Right hindlimb (tissue), 1 donor: ENCODE measurements around the gene ELFN1.

ENCODE experiments used
- DNase-seq: peaks from one replicate; pipeline ENCODE4 v3.0.0-alpha.2; 2018

Gene ELFN1

DNA sequence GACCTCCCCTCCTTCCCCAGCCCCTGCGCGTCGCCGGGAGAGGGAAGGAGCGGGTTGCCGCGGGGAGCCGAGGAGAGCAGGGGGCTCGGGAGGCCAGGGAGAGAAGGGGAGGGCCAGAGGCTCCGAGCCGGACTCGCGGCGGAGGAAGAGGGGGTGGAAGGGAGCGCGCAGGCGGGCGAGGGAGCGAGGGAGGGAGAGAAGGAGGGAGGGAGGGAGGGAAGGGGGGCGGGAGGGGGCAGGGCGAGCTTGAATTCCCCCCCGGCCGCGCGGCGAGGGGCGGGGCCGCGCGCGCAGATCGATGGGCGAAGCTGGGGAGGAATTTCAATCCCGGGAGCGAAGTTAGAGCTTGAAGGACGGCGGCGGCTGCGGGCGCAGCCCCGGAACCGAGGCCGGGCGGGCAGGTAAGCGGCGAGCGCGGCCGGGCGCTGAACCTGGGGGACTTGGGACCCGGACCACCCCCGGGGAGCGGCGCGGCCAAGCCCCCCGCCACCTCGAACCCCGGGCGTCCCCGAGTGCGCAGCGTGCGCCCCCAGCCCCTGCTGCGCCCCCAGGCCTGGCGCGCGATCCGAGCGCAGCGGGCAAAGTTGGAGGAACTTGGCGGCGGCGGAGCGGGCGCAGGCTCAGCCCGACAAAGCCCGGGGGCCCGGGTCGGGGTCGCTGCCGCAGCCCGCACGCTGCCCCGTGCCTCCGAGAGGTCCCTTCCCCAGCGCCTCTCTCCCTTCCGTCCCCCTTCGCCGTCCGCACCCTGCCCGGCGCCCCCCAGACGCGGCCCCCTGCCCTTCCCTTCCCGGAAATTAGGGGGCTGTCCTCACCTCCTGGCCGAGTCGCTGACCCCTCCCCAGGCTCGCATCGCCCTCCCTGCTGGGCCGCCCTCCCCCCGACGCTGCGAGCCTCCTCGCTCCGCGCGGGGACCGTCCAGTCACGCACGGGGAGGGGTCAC, at the start of gene ELFN1:
TSS of gene ELFN1 (plus strand) at position 324 of the 940 bp plus-strand sequence. CDS start 74,320 bp downstream, outside the sequence.
- DNase-seq, result peak; percentile 88

DNA sequence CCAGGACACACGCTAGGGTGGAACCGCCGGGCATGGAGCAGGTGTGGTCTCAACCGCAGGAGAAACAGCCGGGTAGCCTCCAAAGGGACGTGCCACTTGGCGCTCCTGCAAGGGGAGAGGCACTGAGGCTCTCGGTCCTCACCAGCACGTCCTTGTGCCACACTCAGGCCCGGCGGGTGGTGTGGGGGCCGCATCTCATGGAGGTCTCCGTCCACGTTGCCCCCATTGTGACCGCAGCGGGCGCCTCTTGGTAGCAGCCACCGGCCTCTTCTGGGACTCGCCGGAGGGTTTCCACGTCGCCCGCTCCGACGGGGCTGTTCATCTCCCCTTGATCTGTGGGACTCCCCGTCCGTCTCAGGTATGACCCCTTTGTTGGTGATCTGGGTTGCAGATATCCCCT, 49.2 kb upstream of the ELFN1 start:
- no peak for DNase-seq

DNA sequence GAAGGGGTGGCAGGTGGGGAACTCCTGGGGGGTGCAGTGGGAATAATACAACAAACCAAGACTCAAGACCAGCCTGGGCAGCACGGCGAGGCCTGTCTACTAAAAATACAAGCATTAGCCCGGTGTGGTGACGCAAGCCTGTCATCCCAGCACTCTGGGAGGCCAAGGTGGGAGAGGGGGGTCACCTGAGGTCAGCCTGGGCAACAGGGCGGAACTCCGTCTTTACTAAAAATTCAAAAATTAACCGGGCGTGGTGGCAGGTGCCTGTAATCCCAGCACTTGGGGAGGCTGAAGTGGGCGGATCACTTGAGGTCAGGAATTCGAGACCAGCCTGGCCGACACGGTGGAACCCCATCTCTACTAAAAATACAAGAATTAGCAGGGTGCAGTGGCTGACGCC, 48.4 kb upstream of the ELFN1 start:
- no peak for DNase-seq

DNA sequence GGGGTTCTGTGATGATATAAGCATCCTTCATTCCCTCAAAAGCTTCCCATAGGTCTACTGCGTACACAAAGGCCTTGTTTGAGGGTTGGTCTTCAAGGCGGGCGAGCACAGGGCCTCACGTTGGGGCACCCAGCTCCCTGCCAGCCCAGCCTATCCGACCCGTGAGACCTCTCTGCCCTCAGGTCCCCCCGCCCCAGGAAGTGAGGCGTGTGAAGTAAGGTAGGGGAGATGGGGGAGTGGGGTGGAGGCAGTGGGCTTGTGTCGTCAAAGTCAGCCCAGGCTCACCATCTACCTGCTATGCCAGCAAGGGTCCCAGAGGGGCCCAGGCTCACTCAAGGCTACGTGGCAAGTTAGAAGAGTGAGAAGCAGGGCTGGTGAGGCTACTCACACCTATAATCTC, 47.6 kb upstream of the ELFN1 start:
- DNase-seq, result no peak

DNA sequence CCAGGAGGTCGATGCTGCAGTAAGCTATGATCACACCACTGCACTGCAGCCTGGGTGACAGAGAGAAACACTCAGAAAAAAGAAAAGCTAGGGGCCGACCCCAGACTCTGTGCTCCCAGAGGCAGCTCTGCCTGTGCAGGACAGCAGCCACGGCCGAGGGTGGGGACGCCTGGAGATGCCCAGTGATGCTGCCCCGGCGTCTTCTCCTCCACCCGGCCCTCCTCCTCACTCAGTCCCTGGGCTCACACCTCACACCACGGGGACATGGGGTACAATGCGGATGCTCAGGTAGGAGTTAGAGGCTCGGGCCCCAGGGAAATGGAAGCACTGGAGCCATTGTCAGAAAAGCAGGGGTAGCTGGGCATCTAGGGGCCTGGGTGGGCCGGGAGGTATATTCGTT, 46.3 kb upstream of the ELFN1 start:
- DNase-seq, result no peak

DNA sequence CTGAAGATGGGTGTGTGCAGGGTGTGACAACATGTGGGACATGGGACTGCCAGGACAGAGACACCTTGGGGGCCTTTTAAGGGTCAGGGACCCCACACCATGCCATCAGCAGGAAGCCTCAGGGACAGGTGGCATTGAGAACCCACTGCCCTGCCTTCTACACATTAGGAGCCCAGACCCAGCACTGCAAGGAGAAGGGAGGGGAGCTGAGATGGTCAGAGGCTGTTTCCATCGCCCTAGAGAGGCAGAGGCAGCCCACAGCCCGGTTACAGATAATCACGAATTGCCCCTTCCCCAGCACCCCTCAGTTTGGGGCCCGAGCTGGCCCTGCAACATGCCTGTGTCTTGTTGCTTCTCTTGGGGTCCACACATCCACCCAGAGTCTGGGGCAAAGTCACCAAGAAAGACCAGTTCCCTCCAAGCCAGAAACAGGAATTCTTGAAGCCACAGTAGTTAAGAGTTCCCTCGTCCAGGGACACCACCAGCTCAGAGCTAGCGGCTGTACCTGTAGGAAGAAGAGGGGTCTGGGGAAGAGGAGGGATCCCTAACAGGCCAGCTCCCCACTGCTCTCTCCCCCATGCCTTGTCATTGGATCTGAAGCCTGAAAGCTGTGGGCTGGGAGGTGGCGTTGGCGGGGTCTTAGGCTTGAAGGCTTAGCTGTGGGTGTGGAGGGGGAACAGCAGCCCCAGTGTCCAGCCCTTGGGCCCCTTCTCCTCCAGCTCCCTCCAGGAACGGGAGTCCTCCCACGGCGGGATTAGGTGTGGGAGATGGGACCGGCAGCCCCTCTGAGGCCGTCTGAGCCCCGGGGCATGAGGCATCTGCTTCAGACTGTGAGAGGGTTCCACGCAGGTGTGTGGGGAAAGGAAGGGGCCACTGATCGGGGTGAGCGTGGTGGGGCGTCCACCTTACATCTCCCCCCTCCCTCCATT, 44.8 kb upstream of the ELFN1 start:
- DNase-seq, result no peak

DNA sequence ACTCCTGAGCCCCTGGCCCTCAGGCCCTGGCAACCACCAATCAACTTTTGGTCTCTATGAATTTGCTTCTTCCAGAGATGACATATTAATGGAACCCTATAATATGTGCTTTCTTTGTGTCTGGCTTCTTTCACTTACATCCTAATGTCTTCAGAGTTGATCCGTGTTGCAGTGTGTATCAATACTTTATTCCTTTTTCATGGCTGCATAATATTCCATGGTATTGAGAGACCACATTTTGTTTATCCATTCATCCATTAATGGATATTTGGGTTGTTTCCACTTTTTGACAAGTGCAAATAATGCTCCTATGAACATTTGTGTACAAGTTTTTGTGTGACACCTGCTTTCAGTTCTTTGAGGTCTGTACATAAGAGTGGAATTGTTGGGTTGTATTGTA, 43.3 kb upstream of the ELFN1 start:
- DNase-seq, result no peak

DNA sequence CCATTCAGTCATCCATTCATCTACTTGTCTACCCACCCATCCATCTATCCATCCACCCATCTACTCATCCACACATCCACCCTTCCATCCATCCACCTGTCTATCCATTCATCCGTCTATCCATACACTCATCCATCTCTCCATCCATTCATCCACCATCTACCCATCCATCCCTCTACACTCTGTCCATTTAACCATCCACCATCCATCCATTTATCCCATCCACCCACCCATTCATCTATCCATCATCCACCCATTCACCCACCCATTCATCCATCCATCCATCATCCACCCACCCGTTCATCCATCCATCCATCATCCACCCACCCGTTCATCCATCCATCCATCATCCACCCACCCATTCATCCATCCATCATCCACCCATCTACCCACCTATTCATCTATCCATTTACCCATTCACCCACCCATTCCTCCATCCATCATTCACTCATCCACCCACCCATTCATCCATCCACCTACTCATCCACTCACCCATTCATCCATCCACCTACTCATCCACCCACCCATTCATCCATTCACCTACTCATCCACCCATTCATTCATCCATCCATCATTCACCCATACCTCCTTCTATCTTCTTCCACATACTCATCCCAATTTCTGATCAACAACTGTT, 39.3 kb upstream of the ELFN1 start:
- DNase-seq, result no peak

DNA sequence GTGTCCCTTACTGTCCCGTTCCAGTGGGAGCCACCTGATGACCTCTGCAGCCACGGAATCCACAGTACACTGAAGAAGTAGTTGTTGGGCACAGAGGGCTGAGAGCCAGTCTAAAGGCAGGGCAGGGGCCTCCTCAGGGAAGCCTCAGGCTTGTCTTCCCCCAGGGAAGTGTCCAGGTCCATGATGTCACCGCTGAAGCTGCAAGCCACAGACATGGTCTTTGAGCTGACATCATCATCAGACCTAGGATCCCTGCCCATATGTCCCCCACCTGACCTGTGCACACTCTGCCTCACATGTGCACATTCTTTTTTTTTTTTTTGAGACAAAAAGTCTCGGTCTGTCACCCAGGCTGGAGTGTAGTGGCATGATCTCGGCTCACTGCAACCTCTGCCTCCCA, 38.4 kb upstream of the ELFN1 start:
- no peak for DNase-seq

DNA sequence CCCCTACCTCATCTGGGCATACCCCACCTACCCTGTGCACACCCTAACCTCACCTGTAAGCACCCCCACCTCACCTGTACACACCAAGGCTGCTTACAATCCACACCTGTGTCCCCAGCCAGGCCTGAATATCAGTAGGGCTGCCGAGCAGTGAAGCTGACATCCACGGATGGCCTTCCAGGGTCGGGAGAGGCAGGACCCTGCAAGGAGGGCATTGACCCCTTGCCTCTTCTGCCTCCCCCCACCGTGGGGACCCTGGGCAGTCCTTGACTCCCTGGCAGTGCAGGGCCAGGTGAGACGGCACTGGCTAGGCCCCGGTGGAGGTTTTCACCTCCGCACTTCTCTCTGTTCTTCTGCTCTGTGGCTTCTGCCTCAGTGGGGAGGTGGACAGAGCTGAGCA, 37.6 kb upstream of the ELFN1 start:
- peak; percentile 3 for DNase-seq

DNA sequence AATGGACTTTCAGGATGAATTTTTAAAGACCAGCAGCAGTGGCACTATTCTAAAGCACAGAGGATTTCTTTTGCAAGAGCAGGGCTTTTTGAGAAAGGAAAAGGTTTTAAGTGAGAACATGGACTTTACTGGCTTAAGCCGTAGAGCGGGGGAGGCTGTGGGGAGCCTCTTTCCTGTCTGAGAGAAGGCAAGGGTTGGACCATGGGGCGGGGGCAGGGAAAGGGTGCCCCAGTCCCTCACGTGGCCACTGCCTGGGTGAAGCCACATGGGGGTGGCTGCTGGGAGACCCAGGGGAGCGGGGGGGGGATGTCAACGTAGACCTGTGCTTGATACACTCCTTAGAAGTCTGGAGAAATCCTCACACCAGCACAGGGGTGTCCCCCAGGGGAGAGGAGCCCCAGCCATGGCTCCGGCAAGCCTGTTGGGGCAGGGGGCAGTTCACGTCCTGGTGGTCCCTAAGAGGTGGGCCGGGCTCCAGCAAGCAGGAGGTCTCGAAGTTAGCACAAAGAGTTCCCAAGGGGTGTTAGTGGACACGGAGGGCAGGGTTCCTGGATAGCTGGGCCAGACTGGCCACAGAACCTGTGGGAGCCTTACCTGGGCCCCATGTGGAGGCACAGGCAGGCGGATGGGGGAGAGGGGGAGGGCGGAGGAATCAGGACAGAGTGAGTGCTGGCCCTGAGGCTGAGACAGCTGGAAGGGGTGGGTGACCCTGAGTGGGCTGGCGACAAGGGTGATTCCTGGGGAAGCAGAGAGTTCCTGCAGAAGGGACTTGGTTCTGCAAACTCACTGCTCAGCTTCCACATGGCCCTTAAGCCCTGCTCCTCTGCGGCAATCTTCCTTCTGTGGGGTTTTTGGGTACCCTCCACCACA, 36.9 kb upstream of the ELFN1 start:
- DNase-seq, result peak; percentile 14

DNA sequence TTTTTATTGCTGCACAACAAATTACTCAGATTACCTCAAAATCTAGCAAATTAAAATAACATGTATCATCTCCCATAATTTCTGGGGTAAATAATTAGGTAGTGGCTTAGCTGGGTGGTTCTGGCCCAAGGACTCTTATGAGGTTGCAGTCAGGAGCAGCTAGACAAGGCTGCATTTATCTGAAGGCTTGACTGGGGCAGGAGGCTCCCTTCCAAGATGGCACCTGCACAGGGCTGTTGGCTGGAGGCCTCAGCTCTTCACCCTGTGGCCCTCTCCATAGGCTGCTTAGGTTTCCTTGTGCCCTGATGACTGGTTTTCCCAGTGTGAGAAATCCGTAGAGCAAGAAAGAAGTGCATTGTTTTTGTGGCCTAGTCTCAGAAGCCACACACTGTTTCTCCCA, 34.7 kb upstream of the ELFN1 start:
- no peak for DNase-seq

DNA sequence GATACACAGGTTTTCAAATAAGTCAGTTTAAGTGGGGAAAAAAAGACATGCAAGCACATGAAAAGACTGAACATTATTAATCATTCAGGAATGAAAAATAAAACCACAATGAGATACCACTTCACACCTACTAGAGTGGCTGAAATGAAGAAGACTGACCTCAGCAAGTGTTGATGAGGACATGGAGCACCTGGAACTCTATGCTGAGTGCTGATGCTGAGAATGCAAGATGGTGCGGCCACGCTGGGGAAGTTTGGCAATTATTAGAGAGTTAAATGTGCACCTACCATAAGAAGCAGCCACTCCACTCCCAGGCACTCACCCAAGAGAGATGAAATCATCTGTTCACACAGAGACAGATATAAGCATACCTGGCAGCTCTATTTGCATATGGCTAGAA, 32.9 kb upstream of the ELFN1 start:
- DNase-seq, result no peak

DNA sequence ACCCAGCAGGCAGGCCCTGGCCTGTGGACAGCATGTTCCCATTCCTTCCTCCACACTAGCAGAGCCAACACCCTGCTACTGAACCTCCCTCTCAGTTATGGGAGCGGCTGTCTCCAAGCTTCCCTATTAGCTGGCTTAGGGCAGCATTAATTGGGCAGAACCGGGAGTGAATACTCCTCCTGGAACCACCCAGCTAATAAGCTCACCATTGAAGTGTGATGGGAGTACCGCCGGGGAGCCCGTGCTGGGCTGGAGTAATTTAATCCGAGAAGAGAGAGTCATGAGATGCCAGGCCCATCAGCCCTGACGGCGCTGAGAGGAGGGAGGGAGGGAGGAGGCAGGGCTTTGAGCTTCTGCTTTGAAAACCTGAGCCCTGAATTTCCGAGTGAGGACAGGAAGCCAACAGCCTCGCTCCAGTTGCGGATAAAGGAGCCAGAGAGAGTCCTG, 31.8 kb upstream of the ELFN1 start:
- DNase-seq, result peak; percentile 57

DNA sequence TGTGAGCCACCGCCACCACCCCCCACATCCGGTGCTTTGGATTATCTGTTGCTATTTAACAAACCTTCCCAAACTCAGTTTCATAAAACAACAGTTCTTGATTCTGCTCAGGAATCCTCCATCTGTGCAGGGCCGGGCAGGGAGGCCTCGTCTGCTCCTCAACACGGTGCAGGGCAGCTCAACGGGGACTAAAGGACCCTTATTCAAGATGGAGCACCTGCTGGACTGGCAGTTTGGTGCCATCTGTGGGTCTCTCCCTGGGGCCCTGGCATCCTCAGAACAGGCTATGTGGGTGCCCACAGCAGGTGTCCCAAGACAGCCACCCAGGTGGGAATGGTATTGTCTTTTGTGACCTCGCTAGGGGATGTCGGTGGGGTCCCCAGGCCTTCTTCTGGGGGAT, 31.0 kb upstream of the ELFN1 start:
- DNase-seq, result peak; percentile 9

DNA sequence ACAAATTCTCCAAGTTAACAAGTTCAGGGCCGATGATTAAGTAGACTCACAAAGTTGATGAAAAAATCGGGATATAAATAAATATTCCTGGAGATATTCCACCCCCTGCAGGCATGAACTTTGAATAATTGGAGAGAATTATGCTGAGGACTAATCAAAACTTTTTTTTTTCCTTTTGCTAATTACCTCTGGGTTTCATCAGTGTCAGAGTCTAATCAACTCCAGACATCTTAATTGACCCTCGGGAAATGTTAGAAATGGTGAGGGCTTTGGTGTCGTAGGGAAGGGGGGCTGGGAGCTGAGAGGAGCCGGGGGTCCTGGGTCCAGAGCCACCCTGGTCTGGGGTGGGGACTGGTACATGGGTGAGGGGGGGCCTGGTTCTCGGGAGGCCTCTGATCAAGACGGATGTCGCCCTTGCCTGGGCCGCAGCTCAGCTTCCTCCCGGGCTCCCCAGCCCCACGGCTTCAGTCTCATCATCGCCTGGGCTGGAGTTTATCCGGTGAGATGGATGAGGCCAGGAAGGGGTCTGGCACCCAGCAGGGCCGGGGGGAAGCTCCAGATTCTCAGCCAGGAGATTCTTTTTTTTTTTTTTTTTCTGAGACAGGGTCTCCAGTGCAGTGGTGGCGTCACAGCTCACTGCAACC, 30.4 kb upstream of the ELFN1 start:
- DNase-seq, result peak; percentile 14

DNA sequence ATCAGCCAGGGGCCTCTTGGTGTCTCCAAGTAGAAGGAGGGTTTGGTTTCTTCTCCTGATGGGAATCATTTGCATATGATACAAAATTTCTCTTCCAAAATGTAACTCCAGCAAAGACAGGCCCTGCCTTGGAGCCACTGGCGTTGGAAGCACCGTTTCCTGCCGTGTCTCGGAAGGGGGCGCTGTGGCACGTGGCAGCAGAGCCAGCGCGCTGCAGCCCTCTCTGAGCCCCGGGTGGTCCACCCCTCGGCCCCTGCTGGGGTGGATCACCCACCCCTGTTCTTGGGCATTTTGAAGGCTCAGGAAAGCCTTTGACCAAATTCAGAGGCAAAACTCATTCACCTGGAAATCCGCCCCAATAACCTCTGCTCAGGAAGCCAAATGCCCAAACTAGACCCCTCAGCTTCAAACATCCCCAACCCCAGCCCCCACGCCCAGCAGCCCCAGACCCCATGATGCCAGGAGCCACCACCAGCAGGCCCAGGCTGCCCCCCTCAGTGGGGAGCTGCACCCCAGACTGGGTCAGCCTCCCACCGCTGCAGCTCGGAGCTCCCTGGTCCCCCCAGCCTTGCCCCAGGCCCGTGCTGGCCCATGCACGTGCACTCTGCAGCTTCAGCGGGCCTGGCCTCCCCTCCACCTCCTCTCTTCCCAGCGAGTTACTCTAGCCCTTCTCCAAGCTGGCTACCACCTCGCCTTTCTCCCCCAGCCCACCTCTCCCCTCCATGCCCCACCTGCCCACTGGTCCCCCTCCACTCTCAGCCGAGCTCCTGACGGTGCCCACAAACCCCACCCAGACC, 29.5 kb upstream of the ELFN1 start:
- DNase-seq, result peak; percentile 17

DNA sequence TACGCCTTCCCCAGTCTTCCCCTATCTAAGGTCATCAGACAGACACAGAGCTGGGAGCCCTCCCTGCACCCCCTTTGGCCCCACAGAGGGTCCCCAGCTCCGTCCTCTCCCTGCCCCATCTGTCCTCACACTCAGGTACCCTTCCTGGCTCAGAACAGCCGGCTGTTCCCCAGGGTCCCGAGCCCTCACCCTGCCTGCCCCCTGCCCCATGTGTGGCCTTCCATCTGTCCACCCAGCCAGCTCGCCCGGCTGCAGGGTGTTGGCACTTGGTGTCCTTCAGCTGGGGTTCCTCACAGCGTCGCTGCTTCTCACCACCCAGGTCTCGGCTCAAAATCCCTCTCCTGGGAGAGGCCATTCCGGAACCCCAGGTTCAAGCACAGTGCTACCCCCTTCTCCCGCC, 28.9 kb upstream of the ELFN1 start:
- DNase-seq, result peak; percentile 15

DNA sequence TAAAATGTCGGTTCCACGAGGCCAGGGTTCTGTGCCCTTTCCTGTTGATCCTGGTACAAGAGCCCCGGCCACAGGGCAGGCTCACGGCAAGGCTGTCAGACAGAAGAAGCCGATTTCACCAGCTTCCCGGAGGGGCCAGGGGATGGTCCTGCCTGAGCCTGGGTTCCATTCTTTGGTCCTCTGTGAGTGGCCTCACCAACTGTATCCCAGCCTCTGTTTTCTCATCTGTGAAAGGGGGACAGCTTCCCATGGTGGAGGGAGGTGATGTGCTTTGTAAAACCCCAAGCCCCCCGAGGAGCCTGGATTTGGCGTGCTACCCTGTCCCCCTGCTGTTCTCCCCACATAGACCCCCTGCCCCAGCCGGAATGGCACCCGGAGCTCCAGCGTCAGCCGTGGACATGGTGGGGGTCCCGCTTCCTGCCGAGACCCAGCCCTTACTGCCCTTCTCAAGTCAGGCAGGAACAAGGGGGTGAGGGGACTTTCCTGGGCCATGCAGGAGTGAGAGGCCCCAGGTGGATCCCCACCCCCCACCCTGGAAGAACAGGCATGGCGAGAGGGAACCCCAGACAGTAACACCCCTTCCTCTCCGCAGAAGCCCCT, 28.3 kb upstream of the ELFN1 start:
- DNase-seq, result peak; percentile 9

DNA sequence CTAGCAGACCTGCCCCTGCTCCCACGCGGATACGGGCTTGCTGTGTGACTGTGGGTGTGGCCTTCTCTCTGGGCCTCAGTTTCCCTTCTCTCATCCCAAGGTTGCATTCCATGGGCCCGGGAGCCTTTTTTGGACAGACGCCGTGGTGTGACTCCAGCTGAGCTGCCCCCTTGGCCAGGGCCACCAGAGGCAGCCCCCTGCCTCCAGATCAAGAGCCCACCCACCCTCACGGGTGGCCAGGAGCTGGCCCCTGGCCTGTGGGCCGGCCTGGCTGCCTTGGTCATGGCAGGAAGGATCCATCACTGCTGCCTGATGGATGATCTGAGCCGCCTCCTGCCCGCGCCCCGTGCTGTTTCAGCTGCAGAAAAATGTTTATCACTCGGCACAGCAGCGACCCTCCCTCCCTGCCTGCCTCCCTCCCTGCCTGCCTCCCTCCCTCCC, 27.8 kb upstream of the ELFN1 start:
- peak; percentile 20 for DNase-seq
